ENCODE results near the gene PPP1R3G.
"Not testable (repeated sequence)": the region's sequence is repeated elsewhere in the genome, so short reads cannot be mapped to it uniquely, and the experiment has no call there.

PPP1R3G gene

DNA sequence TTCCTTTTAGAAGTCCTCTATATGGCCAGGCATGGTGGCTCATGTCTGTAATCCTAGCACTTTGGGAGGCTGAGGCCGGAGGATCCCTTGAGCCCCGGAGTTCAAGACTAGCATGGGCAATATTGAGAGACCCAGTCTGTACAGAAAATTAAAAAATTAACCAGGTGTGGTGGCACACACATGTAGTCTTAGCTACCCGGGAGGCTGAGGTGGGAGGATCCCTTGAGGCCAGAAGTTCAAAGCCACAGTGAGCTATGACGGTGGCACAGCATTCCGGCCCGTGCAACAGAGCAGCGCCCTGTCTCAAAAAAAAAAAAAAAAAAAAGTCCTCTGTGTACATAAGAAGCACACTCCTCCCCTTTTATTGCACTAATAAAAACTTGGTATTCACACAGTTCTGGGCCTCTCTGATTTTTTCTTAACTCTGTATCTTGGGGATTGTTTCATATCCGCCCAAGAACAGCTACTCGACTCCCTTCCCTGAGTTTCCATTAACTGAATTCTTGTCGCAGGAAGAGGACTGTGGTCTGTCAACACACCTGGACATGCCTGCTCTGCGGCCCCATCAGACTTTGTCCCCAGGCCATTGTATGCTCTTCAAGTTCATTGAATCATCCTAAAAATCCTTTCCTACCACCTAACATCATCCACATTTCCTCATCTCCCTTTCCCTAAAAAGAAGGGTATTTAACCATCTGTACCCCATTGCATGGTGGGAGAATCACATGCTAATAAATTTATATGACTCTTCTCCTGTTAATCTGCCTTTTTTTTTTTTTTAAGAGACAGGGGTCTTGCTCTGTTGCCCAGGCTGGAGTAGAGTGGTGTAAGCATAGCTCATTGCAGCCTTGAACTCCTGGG is 25.9 kb upstream of the PPP1R3G start:
- TF ChIP-seq, protein P1, sequence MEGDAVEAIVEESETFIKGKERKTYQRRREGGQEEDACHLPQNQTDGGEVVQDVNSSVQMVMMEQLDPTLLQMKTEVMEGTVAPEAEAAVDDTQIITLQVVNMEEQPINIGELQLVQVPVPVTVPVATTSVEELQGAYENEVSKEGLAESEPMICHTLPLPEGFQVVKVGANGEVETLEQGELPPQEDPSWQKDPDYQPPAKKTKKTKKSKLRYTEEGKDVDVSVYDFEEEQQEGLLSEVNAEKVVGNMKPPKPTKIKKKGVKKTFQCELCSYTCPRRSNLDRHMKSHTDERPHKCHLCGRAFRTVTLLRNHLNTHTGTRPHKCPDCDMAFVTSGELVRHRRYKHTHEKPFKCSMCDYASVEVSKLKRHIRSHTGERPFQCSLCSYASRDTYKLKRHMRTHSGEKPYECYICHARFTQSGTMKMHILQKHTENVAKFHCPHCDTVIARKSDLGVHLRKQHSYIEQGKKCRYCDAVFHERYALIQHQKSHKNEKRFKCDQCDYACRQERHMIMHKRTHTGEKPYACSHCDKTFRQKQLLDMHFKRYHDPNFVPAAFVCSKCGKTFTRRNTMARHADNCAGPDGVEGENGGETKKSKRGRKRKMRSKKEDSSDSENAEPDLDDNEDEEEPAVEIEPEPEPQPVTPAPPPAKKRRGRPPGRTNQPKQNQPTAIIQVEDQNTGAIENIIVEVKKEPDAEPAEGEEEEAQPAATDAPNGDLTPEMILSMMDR (IDR thresholded peaks at IDR 0.05): no peak
- TF ChIP-seq ZFX (IDR thresholded peaks at IDR 0.05; ENCODE audit: borderline replicate concordance): no peak
- no peak overlapping the region for H3K27ac ChIP-seq

DNA sequence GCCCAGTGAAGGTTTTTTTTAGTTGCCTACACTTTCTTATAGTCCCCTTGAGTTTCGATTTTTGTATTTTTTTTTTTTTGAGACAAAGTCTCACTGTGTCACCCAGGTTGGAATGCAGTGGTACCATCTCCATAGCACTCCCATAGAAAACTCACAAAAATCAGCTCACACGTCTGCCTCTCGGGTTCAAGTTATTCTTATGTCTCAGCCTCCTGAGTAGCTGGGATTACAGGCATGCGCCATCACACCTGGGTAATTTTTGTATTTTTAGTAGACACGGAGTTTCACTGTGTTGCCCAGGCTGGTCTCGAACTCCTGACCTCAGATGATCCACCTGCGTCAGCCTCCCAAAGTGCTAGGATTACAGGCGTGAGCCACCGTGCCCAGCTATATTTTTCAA is 24.7 kb upstream of the PPP1R3G start:
- not testable (repeated sequence) for H3K27ac ChIP-seq

DNA sequence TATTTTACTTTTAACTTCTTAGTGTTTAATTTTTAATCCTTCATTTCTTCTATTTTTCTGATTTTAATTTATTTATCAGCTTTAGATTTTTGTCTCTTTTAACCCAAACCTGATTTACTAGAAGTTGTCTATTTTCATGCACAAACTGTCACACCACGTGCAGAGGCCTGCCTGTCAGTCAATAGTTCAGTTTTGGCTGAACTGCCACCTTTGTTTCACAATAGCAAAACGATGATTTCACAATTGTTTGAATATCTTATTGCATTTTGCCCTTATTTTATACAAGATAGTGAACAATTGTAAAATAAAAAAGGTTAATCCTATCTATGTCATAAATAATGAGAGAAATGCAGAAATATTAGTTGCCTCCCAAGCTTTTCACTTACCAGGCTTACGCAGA is 24.0 kb upstream of the PPP1R3G start:
- no peak for TF ChIP-seq ZFX (IDR thresholded peaks at IDR 0.05; ENCODE audit: borderline replicate concordance)
- TF ChIP-seq, protein P1 (IDR thresholded peaks at IDR 0.05): no peak

DNA sequence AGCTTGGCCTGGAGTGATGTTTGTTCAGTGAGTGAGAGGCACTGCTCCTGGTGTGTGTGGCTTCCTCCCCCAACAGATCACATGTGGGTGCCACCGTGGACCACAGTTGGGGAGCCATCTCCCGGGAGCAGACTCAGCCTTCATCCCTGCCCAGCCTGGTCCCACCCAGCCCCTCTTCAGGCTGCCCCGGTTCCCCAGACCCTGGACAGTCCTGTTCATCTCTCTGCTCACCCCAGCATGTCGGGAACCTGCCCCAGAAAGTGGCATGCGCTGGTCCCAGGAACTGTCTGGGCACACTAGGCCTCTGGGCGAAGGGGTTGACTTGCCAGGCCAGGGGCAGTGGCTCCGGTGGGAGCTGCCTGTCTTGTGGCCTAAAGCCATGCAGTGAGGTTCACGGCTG is 21.5 kb upstream of the PPP1R3G start:
- TF ChIP-seq, protein P1 (IDR thresholded peaks at IDR 0.05): no peak
- TF ChIP-seq ZFX (IDR thresholded peaks at IDR 0.05; ENCODE audit: borderline replicate concordance): no peak

More for the DNA sequence above, 24.0 kb upstream of the PPP1R3G start:
- H3K27ac ChIP-seq: no peak overlapping the region

DNA sequence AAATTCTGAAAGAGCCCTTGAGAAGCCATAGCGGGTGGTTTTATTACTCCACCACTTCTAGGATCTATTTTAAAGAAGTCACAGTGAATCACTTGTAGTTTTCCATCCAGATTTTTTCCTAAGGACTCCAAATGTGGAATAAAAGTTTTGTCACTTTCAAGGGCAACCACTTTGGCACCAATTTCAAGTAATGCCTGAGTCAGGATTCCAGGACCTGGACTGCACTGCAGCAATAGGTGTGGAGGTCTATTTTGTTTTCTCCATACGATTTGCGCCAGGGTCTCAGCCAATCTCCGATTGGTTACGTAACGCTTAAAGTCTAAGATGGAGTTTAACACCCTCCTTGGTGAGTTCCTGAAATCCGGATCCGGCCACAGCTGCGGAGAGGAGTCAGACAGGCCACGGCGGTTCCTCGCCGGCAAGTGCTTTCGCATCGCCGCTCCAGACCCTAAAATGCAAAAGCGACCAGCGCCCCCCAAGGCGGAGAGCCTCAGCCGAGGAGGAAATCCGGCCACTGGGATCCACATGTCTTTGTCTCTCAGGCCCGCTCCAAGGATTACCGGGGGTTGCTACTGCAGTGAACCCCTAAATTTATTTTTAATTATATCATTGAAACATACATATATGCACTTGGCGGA is 18.6 kb upstream of the PPP1R3G start:
- TF ChIP-seq ZFX (IDR thresholded peaks at IDR 0.05; ENCODE audit: borderline replicate concordance): no peak
- TF ChIP-seq, protein P1 (IDR thresholded peaks at IDR 0.05): no peak
- H3K27ac ChIP-seq: no peak overlapping the region

More for the DNA sequence above, 21.5 kb upstream of the PPP1R3G start:
- no peak overlapping the region for H3K27ac ChIP-seq

DNA sequence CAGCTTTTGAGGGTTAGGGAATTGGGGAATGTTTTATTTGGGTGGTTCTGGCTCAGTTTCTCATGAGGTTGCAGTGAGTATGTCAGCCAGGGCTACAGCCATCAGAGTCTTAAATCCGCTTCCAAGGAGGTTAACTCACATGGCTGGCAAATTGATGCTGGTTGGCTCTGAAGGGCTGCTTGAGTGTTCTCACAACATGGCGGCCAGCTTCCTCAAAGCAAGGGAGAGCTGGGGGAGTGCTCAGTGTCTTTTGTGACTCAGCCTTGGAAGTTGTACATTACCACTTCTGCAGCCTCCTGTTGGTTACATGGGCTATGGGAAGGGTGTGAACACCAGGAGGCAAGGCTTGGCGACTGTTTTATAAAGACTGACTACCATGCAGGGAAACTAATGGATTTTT is 17.8 kb upstream of the PPP1R3G start:
- H3K27ac ChIP-seq: no peak overlapping the region
- TF ChIP-seq, protein P1 (IDR thresholded peaks at IDR 0.05): no peak
- no peak for TF ChIP-seq ZFX (IDR thresholded peaks at IDR 0.05; ENCODE audit: borderline replicate concordance)

DNA sequence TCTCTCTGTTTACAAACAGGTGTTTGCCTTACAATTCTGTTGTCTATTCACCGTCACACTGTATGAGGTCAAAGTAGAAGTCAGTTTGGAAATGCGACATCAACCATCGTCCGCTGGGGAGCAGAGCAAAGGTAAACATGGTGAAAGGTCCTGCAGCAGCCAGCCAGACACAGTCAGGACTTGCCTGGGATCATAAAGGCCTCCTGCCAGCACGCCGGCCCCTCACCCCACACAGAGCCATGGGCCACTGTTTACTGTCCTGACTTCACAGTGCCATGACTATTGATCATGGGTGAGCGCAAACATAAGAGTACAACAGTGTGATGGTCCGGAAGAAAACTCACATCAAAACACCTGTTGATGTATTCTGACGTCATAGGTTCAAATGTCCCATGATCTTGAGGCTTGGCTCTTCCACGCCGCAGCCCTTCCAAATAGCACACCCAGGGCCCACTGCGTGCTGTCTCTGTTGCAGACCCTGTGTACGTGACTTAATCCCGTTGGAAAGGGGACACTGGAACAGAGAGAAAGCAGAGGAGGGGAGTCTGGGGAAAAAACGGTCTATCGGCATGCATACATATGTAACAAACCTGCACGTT is 16.9 kb upstream of the PPP1R3G start:
- no peak overlapping the region for H3K27ac ChIP-seq
- no peak for TF ChIP-seq ZFX (IDR thresholded peaks at IDR 0.05; ENCODE audit: borderline replicate concordance)
- TF ChIP-seq, protein P1 (IDR thresholded peaks at IDR 0.05): no peak

Measured in 22Rv1 (cell line).